Measurements from ENCODE around the gene SYT3. TPM values are rescaled to one million over a fixed set of nuclear protein-coding genes. Genes with fewer than 3 reads are reported as not detected.

The SYT3 gene
- total RNA-seq, result under 1 TPM; 0.17 TPM

- H3K27me3 Mint-ChIP-seq, result peaks cover 28% of the 10 kb centered on the region
- no peaks in the 10 kb centered on the region for H3K36me3 Mint-ChIP-seq
- peak; percentile 52 for DNase-seq
- peaks cover 4% of the 10 kb centered on the region for H3K9me3 Mint-ChIP-seq
- POLR2A ChIA-PET, result no interaction called here
- no peak within 1 kb of the TSS for H3K27ac Mint-ChIP-seq
- peaks cover 5% of the 10 kb centered on the region for H3K4me1 Mint-ChIP-seq
- peak; percentile 72 for ATAC-seq (ENCODE audit: low read depth)
- H3K4me3 Mint-ChIP-seq, result peak within 1 kb of the TSS; percentile 83
These were observed at the start of gene SYT3 for GRCh38 chr19:50639121-50640112. SYT3 (minus strand) TSS chr19:50639881; CDS start chr19:50637411, 2,470 bp downstream.

- Mint-ChIP-seq H3K27ac (no peak overlapping the region), H3K9me3 (no peaks in the 10 kb centered on the region), H3K27me3 (peaks cover 19% of the 10 kb centered on the region), H3K4me3 (no peak overlapping the region), H3K36me3 (no peaks in the 10 kb centered on the region), H3K4me1 (no peaks in the 10 kb centered on the region)
- DNase-seq (no peak), ATAC-seq (ENCODE audit: low read depth) (no peak)
- POLR2A ChIA-PET, result no interaction called here
These were observed 49.1 kb upstream of the SYT3 start for GRCh38 chr19:50688766-50689165.

- Mint-ChIP-seq H3K27me3 (peaks cover 6% of the 10 kb centered on the region), H3K9me3 (no peaks in the 10 kb centered on the region), H3K36me3 (no peaks in the 10 kb centered on the region), H3K4me3 (no peak overlapping the region), H3K4me1 (no peaks in the 10 kb centered on the region), H3K27ac (no peak overlapping the region)
- no peak for ATAC-seq (ENCODE audit: low read depth)
- POLR2A ChIA-PET, result no interaction called here
- DNase-seq, result no peak
These were observed 46.8 kb upstream of the SYT3 start for GRCh38 chr19:50686310-50687032.

- Mint-ChIP-seq H3K4me1 (peaks cover 10% of the 10 kb centered on the region), H3K9me3 (no peaks in the 10 kb centered on the region), H3K27me3 (peaks cover 18% of the 10 kb centered on the region), H3K36me3 (no peaks in the 10 kb centered on the region), H3K27ac (peak overlapping the region; percentile 4), H3K4me3 (no peak overlapping the region)
- ATAC-seq (ENCODE audit: low read depth), result peak; percentile 93
- DNase-seq, result peak; percentile 84
- POLR2A ChIA-PET, result no interaction called here
These were observed 39.8 kb upstream of the SYT3 start for GRCh38 chr19:50679177-50680125.

GRCh38 chr19:50678323-50678722, 38.6 kb upstream of the SYT3 start:
- POLR2A ChIA-PET, result no interaction called here
- ATAC-seq (ENCODE audit: low read depth) (no peak), DNase-seq (no peak)
- Mint-ChIP-seq H3K4me3 (no peak overlapping the region), H3K27ac (no peak overlapping the region), H3K27me3 (peaks cover 19% of the 10 kb centered on the region), H3K36me3 (no peaks in the 10 kb centered on the region), H3K9me3 (no peaks in the 10 kb centered on the region), H3K4me1 (peaks cover 11% of the 10 kb centered on the region)

- POLR2A ChIA-PET, result no interaction called here
- peaks cover 11% of the 10 kb centered on the region for H3K4me1 Mint-ChIP-seq
- peaks cover 26% of the 10 kb centered on the region for H3K27me3 Mint-ChIP-seq
- H3K9me3 Mint-ChIP-seq, result no peaks in the 10 kb centered on the region
- no peak overlapping the region for H3K27ac Mint-ChIP-seq
- ATAC-seq (ENCODE audit: low read depth) (no peak), DNase-seq (no peak)
- no peak overlapping the region for H3K4me3 Mint-ChIP-seq
- no peaks in the 10 kb centered on the region for H3K36me3 Mint-ChIP-seq
These were observed 38.0 kb upstream of the SYT3 start for GRCh38 chr19:50677636-50678035.

GRCh38 chr19:50676625-50677197, 37.0 kb upstream of the SYT3 start:
- no peak for DNase-seq
- no peaks in the 10 kb centered on the region for H3K36me3 Mint-ChIP-seq
- no peak overlapping the region for H3K4me3 Mint-ChIP-seq
- peaks cover 27% of the 10 kb centered on the region for H3K27me3 Mint-ChIP-seq
- no peak for ATAC-seq (ENCODE audit: low read depth)
- H3K9me3 Mint-ChIP-seq, result no peaks in the 10 kb centered on the region
- POLR2A ChIA-PET, result no interaction called here
- peaks cover 11% of the 10 kb centered on the region for H3K4me1 Mint-ChIP-seq
- no peak overlapping the region for H3K27ac Mint-ChIP-seq

GRCh38 chr19:50673118-50673517, 33.4 kb upstream of the SYT3 start:
- H3K9me3 Mint-ChIP-seq, result no peaks in the 10 kb centered on the region
- DNase-seq (no peak), ATAC-seq (ENCODE audit: low read depth) (no peak)
- POLR2A ChIA-PET, result no interaction called here
- H3K4me1 Mint-ChIP-seq, result peaks cover 1% of the 10 kb centered on the region
- H3K36me3 Mint-ChIP-seq, result no peaks in the 10 kb centered on the region
- peaks cover 33% of the 10 kb centered on the region for H3K27me3 Mint-ChIP-seq
- no peak overlapping the region for H3K27ac Mint-ChIP-seq
- no peak overlapping the region for H3K4me3 Mint-ChIP-seq

- no peak overlapping the region for H3K27ac Mint-ChIP-seq
- no peaks in the 10 kb centered on the region for H3K9me3 Mint-ChIP-seq
- DNase-seq, result no peak
- no peak overlapping the region for H3K4me3 Mint-ChIP-seq
- H3K4me1 Mint-ChIP-seq, result peaks cover 1% of the 10 kb centered on the region
- no peak for ATAC-seq (ENCODE audit: low read depth)
- H3K27me3 Mint-ChIP-seq, result peaks cover 44% of the 10 kb centered on the region
- H3K36me3 Mint-ChIP-seq, result no peaks in the 10 kb centered on the region
- POLR2A ChIA-PET, result interaction anchor here (0.9 kb wide), 1 partner anchor 55 kb away, joined by 3 read pairs; no protein-coding TSS in a partner anchor
These were observed 30.4 kb upstream of the SYT3 start for GRCh38 chr19:50670102-50670380.

- DNase-seq, result peak; percentile 66
These were observed 29.8 kb upstream of the SYT3 start for GRCh38 chr19:50669302-50670101.

GRCh38 chr19:50668879-50669278, 29.2 kb upstream of the SYT3 start:
- Mint-ChIP-seq H3K4me3 (no peak overlapping the region), H3K9me3 (no peaks in the 10 kb centered on the region), H3K36me3 (no peaks in the 10 kb centered on the region), H3K4me1 (peaks cover 1% of the 10 kb centered on the region), H3K27ac (no peak overlapping the region), H3K27me3 (peaks cover 43% of the 10 kb centered on the region)
- DNase-seq (no peak), ATAC-seq (ENCODE audit: low read depth) (no peak)
- POLR2A ChIA-PET, result no interaction called here

More at GRCh38 chr19:50669302-50670101, 29.8 kb upstream of the SYT3 start:
- Mint-ChIP-seq H3K36me3 (no peaks in the 10 kb centered on the region), H3K27ac (no peak overlapping the region), H3K4me3 (no peak overlapping the region), H3K9me3 (no peaks in the 10 kb centered on the region), H3K4me1 (peaks cover 1% of the 10 kb centered on the region), H3K27me3 (peaks cover 44% of the 10 kb centered on the region)
- no peak for ATAC-seq (ENCODE audit: low read depth)
- POLR2A ChIA-PET, result interaction anchor here (0.9 kb wide), 1 partner anchor 55 kb away, joined by 3 read pairs; no protein-coding TSS in a partner anchor

GRCh38 chr19:50668416-50668815, 28.7 kb upstream of the SYT3 start:
- Mint-ChIP-seq H3K36me3 (no peaks in the 10 kb centered on the region), H3K4me1 (peaks cover under 1% of the 10 kb centered on the region), H3K9me3 (no peaks in the 10 kb centered on the region), H3K27me3 (peaks cover 43% of the 10 kb centered on the region), H3K4me3 (no peak overlapping the region), H3K27ac (no peak overlapping the region)
- ATAC-seq (ENCODE audit: low read depth), result no peak
- no peak for DNase-seq
- POLR2A ChIA-PET, result no interaction called here

Data from activated naive CD8-positive, alpha-beta T cell treated with anti-CD3 and anti-CD28 coated beads, Interleukin-2, amount 10 ng/mL, durations not matched to agents 7 days and 5 days (primary cell).